Uterus (tissue), 4 donors: ENCODE data around the gene ZNF275. TPM values are rescaled to one million over a fixed set of nuclear protein-coding genes. Genes with fewer than 3 reads are reported as not detected.

Source experiments
- DNase-seq, 2 donors: peaks; one replicate each; pipeline ENCODE4 v3.0.0-alpha.2; 2019 to 2020
- H3K27ac ChIP-seq, 2 donors: fragments of 200-600 bp; sonication (generic); 1 replicate in 1 of 2; 2 replicates in 1 of 2; pipeline ENCODE4 v1.5.1; 2016 to 2018
- H3K27me3 ChIP-seq, 2 donors: fragments of 200-600 bp; sonication (generic); one replicate each; pipeline ENCODE4 v1.5.1; 2018 to 2019; ENCODE audit warnings: control low read depth in 1 of 2
- H3K36me3 ChIP-seq, 2 donors: fragments of 200-600 bp; sonication (generic); one replicate each; pipeline ENCODE4 v1.5.1; 2019; ENCODE audit warnings: control low read depth in 1 of 2
- H3K4me1 ChIP-seq, 2 donors: fragments of 200-600 bp; sonication (generic); one replicate each; pipeline ENCODE4 v1.5.1; 2018 to 2019; ENCODE audit warnings: control low read depth in 1 of 2
- H3K4me3 ChIP-seq, 2 donors: fragments of 200-600 bp; sonication (generic); 1 replicate in 1 of 2; 2 replicates in 1 of 2; pipeline ENCODE4 v1.5.1; 2018 to 2019; ENCODE audit warnings: mild to moderate bottlenecking in 1 of 2
- H3K9me3 ChIP-seq, 2 donors: fragments of 200-600 bp; sonication (generic); one replicate each; pipeline ENCODE4 v1.5.1; 2019; ENCODE audit warnings: control low read depth in 1 of 2
- POLR2A ChIP-seq, 2 donors: fragments of 450-650 bp; IDR thresholded peaks; one replicate each; pipeline ENCODE4 v1.6.1; 2016; ENCODE audit warnings: antibody characterized with exemption in 2 of 2, mild to moderate bottlenecking in 1 of 2, moderate library complexity in 1 of 2
- intact Hi-C: fragments of 100-400 bp; cut with DNase I; formaldehyde crosslinking; loops from one replicate; pipeline ENCODE4 v1.15.1; 2023; ENCODE audit warnings: low total_unique reads
- total RNA-seq, 4 donors: library from RNA; depleted of rRNA in 3 of 4; stranded (reverse); fragments of >200 nt in 3 of 4; gene quantifications; one replicate each; pipeline versions ENCODE4 v1.1.0 to v1.2.4, GENCODE V29; 2014 to 2023
- TF ChIP-seq, protein P1 (sequence below), 4 experiments: fragments of 200-600 bp in 2 of 4; fragments of 450-650 bp in 2 of 4; sonication (generic) in 2 of 4; IDR thresholded peaks; one replicate each; pipeline ENCODE4 v1.5.1; 2016 to 2019; ENCODE audit warnings: antibody characterized with exemption in 4 of 4, mild to moderate bottlenecking in 2 of 4, moderate library complexity in 1 of 4
- donor health status: DM: yes; HTN: yes; CAD: no.

The ZNF275 gene
- total RNA-seq, 4 donors from 2014 or later, result 4.9 to 18.3 (median 11.2) TPM

DNA sequence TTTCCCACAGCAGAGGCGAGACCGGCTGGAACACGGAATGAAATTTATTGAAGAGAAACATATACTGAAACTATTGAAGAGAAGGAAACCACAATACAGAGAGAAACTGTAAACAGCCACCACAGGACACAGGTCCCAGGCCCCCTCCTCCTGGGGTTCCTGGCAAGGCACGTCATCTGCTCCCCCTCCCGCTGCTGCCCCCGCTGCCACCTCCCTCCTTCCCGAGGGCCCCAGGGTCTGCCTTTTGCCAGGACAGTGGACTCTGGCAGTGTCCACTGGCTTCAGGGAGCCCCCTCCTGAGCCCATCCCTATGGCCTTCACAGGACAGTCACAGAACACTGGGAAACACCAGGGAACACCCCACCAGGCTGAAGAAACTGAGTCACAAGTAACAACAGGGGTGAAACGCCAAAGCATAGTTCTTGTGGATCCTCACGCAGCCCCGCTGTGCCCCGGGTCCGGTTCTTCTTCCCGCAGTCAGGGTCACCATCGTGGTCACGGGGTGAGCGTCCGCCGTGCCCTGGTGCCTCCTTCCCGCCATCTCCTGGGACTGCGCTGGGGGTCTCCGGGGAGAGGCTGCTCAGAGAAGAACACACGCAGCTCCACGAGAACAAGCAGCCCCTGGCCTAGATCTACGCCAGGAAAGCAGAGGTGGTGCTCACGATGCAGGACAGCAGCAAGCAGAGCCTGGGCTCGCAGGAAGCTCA is 61.8 kb downstream of the ZNF275 start:
- TF ChIP-seq POLR2A (IDR thresholded peaks at IDR 0.05), result no peak
- TF ChIP-seq, protein P1, sequence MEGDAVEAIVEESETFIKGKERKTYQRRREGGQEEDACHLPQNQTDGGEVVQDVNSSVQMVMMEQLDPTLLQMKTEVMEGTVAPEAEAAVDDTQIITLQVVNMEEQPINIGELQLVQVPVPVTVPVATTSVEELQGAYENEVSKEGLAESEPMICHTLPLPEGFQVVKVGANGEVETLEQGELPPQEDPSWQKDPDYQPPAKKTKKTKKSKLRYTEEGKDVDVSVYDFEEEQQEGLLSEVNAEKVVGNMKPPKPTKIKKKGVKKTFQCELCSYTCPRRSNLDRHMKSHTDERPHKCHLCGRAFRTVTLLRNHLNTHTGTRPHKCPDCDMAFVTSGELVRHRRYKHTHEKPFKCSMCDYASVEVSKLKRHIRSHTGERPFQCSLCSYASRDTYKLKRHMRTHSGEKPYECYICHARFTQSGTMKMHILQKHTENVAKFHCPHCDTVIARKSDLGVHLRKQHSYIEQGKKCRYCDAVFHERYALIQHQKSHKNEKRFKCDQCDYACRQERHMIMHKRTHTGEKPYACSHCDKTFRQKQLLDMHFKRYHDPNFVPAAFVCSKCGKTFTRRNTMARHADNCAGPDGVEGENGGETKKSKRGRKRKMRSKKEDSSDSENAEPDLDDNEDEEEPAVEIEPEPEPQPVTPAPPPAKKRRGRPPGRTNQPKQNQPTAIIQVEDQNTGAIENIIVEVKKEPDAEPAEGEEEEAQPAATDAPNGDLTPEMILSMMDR (IDR thresholded peaks at IDR 0.05), result no peak
- H3K27ac ChIP-seq, result no peak overlapping the region
- H3K4me1 ChIP-seq, result no peaks in the 10 kb centered on the region
- DNase-seq, result no peak
- no peaks in the 10 kb centered on the region for H3K9me3 ChIP-seq
- H3K27me3 ChIP-seq, result no peaks in the 10 kb centered on the region
- H3K4me3 ChIP-seq, result no peak overlapping the region
- H3K36me3 ChIP-seq, result no peaks in the 10 kb centered on the region
- intact Hi-C loops, result no loop called here

DNA sequence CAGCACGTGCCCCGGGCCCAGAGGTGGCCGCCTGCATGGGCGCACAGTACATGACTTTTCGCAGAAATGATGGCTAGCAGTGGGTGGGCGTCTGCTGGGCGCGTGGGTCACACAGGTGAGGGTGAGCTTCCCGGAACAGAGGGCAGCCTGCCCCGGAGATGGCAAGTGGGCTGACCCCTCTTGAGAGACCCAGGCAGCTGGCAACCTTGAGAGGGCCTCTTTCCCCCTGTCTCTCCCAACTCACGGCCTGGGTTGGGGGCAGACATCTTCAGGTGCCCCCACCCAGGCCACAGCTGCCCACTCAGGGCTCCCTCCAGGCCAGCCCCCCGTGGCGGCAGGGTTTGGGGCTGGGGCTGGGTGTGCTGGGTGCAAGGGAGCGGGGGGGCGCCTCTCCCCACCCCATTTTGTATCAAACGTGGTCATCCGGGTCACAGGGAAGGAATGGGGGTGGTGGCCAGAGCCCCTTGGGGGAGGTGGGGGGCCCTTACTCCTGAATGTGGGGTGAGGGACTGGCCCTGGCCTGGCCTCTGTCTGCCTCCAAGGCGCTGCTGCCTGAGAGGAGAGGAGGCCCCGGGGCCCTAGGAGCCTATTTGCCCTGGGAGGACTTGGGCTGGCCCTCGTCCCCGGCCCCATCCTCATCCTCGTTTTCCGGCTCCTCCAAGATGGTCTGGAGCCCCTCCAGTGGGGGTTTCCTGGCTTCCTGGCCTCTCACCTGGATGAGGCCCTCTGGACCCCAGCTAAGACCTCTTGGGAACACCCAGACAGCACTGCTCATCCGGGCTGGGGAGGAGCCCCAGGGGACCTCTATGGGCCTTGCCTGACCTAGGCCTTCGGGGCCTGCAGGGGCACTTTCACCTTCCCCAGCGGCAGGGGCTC is 62.6 kb downstream of the ZNF275 start:
- DNase-seq, result no peak
- no peaks in the 10 kb centered on the region for H3K36me3 ChIP-seq
- intact Hi-C loops, result no loop called here
- H3K27ac ChIP-seq, result no peak overlapping the region
- no peaks in the 10 kb centered on the region for H3K9me3 ChIP-seq
- H3K27me3 ChIP-seq, result no peaks in the 10 kb centered on the region
- H3K4me1 ChIP-seq, result no peaks in the 10 kb centered on the region
- TF ChIP-seq POLR2A (IDR thresholded peaks at IDR 0.05), result no peak
- TF ChIP-seq, protein P1 (IDR thresholded peaks at IDR 0.05), result no peak
- H3K4me3 ChIP-seq, result no peak overlapping the region

DNA sequence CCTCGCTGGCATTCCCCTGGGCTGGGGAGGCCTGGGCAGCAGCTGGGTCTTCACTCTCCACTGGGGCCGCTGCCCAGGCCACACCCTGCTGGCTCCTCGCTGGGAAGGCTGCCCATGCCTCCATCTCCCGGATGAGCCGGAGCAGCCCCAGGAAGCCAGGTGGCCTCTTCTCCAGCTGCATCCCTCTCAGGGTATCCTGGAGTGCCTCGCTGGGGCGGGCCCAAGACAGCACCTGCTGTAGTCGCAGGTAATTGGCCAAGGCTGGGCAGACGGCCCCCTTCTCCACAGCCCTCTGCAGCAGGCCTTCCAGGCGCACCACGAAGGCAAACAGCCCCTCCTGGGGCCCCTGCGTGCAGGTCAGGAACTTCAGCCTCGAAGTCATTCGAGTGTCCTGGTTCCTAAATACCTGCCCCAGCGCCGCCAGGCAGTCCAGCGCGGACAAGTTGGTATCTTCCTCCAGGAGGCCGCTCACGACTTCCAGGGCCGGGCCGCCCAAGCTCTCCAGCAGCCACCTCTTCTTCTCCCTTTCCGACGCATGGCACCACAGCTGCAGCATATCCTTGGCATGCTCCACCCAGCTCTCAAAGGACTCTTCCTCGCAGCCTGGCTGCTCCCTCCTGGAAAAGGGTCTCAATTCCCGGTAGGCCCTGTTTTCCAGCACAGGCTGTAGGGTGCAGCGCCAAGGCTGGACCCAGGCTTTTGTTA is 63.5 kb downstream of the ZNF275 start:
- Histone ChIP-seq H3K4me3 (no peak overlapping the region), H3K9me3 (no peaks in the 10 kb centered on the region), H3K36me3 (no peaks in the 10 kb centered on the region), H3K4me1 (no peaks in the 10 kb centered on the region), H3K27me3 (no peaks in the 10 kb centered on the region), H3K27ac (no peak overlapping the region)
- no peak for DNase-seq
- TF ChIP-seq, protein P1 (IDR thresholded peaks at IDR 0.05), result no peak
- TF ChIP-seq POLR2A (IDR thresholded peaks at IDR 0.05), result no peak
- intact Hi-C loops, result no loop called here

DNA sequence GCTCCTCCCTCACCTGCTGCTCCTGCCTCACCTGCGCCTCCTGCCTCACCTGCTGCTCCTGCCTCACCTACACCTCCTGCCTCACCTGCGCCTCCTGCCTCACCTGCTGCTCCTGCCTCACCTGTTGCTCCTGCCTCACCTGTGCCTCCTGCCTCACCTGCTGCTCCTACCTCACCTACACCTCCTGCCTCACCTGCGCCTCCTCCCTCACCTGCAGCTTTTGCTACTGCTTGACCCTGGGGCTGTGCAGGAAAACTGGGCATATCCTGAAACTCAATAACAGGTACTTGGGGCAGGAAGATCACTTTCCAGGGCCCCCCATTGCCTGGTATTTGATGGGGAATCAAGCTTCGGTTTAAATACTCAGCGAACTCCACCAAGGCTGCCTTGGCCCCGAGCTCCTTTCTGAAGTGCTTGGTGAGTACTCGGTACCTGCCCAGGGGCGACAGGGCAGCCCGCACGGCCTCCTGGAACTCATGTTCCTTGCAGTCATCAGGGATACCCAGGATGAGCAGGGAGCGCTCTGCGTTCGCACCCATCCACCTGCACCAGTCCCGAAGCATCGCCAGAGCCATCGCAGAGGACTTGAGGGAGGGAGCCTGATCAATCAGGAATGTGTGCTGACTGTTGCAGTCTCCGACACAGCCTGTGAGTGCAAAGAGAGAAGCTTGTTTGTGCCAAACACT is 64.5 kb downstream of the ZNF275 start:
- Histone ChIP-seq H3K9me3 (no peaks in the 10 kb centered on the region), H3K4me3 (no peak overlapping the region), H3K36me3 (no peaks in the 10 kb centered on the region), H3K27me3 (no peaks in the 10 kb centered on the region), H3K27ac (no peak overlapping the region), H3K4me1 (no peaks in the 10 kb centered on the region)
- no peak for TF ChIP-seq POLR2A (IDR thresholded peaks at IDR 0.05)
- DNase-seq, result no peak
- intact Hi-C loops, result no loop called here
